Activated CD8-positive, alpha-beta memory T cell treated with anti-CD3 and anti-CD28 coated beads, Interleukin-2, amount 10 ng/mL, durations not matched to agents 7 days and 5 days (primary cell): Measurements from ENCODE around the gene ZNF132. TPM values are rescaled to one million over a fixed set of nuclear protein-coding genes. Genes with fewer than 3 reads are reported as not detected.
"Not testable (repeated sequence)": the region's sequence is repeated elsewhere in the genome, so short reads cannot be mapped to it uniquely, and the experiment has no call there.

Experiments
- ATAC-seq: fragments of 150-1000 bp; cut with Tn5 transposase; one replicate; pipeline ENCODE4 v1.10.0; 2021; ENCODE audit warnings: moderate library complexity
- CTCF ChIA-PET: fragments of 350-600 bp; sonication (Branson Sonifier 250); formaldehyde crosslinking; loops from one replicate; lab custom pipeline; 2021; ENCODE audit warnings: antibody characterized with exemption; lab: Charles Lee
- DNase-seq: peaks from one replicate; pipeline ENCODE4 v3.0.0-alpha.2; 2020
- H3K27ac Mint-ChIP-seq: one replicate; pipeline ENCODE4 v1.8.0; 2021; ENCODE audit warnings: mild to moderate bottlenecking, mixed read lengths
- H3K27me3 Mint-ChIP-seq: one replicate; pipeline ENCODE4 v1.8.0; 2021; ENCODE audit warnings: mixed read lengths
- H3K36me3 Mint-ChIP-seq: one replicate; pipeline ENCODE4 v1.8.0; 2021; ENCODE audit warnings: mild to moderate bottlenecking, mixed read lengths
- H3K4me1 Mint-ChIP-seq: one replicate; pipeline ENCODE4 v1.8.0; 2021; ENCODE audit warnings: mixed read lengths
- H3K4me3 Mint-ChIP-seq: one replicate; pipeline ENCODE4 v1.8.0; 2021; ENCODE audit warnings: mild to moderate bottlenecking, moderate library complexity, mixed read lengths
- H3K9me3 Mint-ChIP-seq: one replicate; pipeline ENCODE4 v1.8.0; 2022; ENCODE audit warnings: low read depth, mixed read lengths
- total RNA-seq, 2 experiments: library from RNA; stranded (reverse); gene quantifications; one replicate each; pipeline ENCODE4 v1.2.3, GENCODE V29; 2021

The ZNF132 gene
- total RNA-seq, 2 experiments from 2014 or later, result 5.4 to 5.8 TPM

DNA sequence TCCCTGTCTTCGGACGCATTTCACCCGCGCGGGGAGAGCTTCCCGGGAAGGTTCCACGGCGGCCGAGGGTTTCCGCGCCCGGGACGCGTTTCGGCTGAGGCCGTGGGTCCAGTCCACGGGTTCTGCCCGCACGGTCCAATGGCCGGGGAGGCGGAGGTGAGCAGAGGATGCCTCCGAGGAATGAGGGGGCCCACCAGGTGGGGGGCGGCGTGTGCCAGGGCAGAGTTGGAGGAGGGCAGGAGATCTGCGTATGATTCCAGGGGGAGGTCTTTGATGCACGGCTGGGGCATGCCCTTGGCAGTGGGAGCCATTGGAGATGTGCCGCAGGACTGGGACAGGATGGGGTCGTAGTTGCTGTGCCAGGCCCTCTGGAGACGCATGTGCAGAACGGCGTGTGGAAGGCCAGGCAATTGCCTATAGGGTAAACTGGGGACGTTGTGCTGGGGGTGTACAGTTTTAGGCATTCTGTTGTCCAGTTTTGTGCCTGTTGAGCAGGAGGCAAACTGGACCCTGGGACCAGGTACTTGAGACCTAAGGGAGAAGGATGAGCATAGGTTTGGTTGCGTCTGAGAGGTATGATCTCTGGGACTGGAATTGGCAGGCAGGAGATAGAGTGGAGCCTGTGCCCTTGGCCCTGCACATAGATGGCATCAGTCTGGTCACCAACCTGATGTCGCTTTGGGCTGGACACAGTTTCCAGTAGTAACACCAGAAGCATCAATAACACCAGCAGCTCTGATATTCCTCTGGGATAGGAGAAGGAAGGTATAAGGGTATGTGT lies 30.8 kb downstream of the ZNF132 start:
- DNase-seq, result peak; percentile 55
- CTCF ChIA-PET, result interaction anchor here (0.6 to 1.5 kb wide), 9 partner anchors 21 to 181 kb away, joined by 3 to 5 read pairs (median 3); partner anchors contain the start of genes ZBTB45, ZNF132, ZNF497 and ZNF544
- H3K27me3 Mint-ChIP-seq, result no peaks in the 10 kb centered on the region
- peaks cover 11% of the 10 kb centered on the region for H3K36me3 Mint-ChIP-seq
- peaks cover 31% of the 10 kb centered on the region for H3K4me1 Mint-ChIP-seq
- ATAC-seq, result peak; percentile 11
- peak overlapping the region; percentile 96 for H3K4me3 Mint-ChIP-seq
- peak overlapping the region; percentile 48 for H3K27ac Mint-ChIP-seq
- no peaks in the 10 kb centered on the region for H3K9me3 Mint-ChIP-seq

DNA sequence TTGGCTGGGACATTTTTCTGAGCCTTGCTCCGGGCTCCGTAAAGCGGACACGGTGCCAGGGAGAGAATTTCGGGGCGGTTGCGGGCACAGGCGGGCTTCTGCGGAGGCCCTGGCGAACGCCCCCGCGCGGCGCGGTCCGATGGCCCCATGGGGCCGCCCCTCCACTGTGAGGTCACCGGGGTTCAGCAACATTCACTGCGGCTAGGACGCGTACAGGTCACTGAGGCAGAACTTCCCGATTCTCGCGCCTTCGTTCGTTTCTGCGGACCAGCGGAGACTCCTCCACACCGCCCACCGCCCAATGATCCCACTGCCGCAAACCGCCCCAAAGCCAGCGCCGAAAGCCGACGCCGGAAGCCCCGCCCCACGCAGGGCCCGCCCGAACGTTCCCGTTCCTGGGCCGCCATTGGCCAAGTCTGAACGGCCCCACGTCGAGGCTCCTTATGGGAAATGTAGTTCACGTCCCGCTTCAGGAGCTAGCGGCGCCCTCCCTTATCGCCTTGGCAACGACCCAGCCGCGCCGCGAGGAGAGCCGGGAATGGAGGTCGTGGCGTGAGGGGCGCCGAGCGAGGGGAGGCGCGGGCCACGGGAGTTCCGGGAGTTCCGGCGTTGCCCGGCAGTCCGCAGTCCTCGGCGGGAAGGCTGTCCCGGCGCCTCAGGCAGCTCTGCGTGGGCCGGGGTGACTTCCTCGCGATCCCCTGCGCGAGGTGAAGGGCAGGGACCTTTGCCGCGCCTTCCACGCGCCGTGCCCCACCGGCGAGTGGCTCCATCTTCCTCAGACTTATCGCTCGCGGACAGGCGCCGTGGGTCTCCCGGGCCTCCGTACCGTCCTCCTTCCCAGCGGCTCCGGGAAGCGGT lies 31.6 kb downstream of the ZNF132 start, which contains the start of gene ZNF584:
ZNF584 (plus strand) TSS at position 498 of the 858 bp plus-strand sequence. CDS start 499 bp downstream, outside the sequence.
- peak within 1 kb of the TSS; percentile 96 for H3K4me3 Mint-ChIP-seq
- peak within 1 kb of the TSS; percentile 93 for H3K27ac Mint-ChIP-seq
- peak; percentile 97 for ATAC-seq
- no peaks in the 10 kb centered on the region for H3K9me3 Mint-ChIP-seq
- H3K4me1 Mint-ChIP-seq, result peaks cover 35% of the 10 kb centered on the region
- DNase-seq, result peak; percentile 97
- CTCF ChIA-PET, result interaction anchor here (0.6 to 1.4 kb wide), 8 partner anchors 21 to 111 kb away, joined by 3 to 5 read pairs (median 3); partner anchors contain the start of genes ZBTB45, ZNF132 and ZNF497
- H3K36me3 Mint-ChIP-seq, result peaks cover 9% of the 10 kb centered on the region
- H3K27me3 Mint-ChIP-seq, result no peaks in the 10 kb centered on the region

DNA sequence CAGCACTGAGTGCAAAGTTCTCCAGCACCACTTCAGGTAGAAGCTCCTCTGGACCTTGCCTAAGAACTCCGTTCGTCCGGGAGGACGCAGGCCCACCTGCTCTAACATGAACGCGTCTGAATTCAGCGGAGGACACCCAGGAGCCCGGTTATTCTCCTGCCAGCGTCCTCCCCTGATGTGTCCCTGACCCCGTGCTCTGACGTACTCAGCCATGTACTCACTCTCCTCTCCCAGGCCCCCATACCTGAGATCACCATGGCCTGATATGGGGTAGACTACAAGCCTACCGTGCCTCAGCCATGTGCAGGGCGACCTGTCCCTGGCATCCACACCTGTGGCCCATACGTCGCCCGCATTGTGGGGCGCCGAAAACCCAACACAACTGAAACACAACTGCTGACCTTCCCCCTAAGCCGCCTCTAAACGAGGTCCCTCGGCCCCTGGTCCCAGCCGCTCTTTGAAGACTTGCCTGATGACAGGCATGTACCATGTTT lies 32.2 kb downstream of the ZNF132 start:
- peak overlapping the region; percentile 93 for H3K27ac Mint-ChIP-seq
- H3K4me3 Mint-ChIP-seq, result peak overlapping the region; percentile 96
- DNase-seq (no peak), ATAC-seq (no peak)
- CTCF ChIA-PET, result interaction anchor here (0.6 to 1.4 kb wide), 6 partner anchors 20 to 112 kb away, joined by 3 to 5 read pairs (median 3); partner anchors contain the start of genes ZBTB45, ZNF132 and ZNF497
- no peaks in the 10 kb centered on the region for H3K27me3 Mint-ChIP-seq
- peaks cover 38% of the 10 kb centered on the region for H3K4me1 Mint-ChIP-seq
- no peaks in the 10 kb centered on the region for H3K9me3 Mint-ChIP-seq
- peaks cover 6% of the 10 kb centered on the region for H3K36me3 Mint-ChIP-seq

DNA sequence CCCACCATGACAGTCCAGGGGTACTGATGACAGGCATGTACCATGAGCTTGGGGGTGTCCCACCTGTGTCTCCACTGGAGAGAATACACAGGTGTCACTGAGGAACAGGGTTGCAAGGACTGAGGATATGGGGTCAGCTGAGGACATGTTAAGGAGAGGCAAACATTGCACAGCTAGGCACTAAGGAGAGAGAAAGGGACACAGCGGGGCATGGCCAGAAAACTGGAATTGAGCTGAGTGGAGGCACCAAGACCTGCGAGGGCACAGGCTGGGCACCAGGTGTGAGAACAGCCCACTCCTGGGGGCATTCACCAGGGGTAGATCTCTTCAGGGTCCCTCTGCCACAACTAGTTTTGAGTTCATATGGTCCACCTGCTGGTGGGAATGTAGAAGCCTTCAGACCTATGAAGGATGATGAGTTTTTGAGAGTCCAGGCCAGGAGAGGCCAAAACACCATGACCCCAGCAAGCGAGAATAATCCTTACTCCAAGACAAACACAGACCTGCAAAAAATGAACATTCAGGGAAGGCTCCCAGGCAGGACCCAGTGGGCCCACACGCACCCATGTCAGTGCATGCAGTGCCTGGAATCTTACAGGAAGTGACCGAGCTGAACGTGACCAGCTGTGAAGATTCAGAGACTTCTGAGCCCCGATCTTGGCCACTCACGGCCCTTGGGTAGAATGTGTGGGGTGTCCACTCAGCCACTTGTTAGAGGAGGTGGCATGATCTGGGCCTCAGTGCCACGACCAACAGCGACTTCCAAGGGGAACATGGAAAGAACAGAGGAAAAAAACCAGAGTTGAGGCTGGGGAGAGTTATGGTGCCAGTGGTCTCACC lies 32.9 kb downstream of the ZNF132 start:
- no peaks in the 10 kb centered on the region for H3K9me3 Mint-ChIP-seq
- H3K36me3 Mint-ChIP-seq, result peaks cover 3% of the 10 kb centered on the region
- peak overlapping the region; percentile 93 for H3K27ac Mint-ChIP-seq
- DNase-seq (no peak), ATAC-seq (no peak)
- peak overlapping the region; percentile 96 for H3K4me3 Mint-ChIP-seq
- peaks cover 42% of the 10 kb centered on the region for H3K4me1 Mint-ChIP-seq
- CTCF ChIA-PET, result no interaction called here
- H3K27me3 Mint-ChIP-seq, result no peaks in the 10 kb centered on the region

DNA sequence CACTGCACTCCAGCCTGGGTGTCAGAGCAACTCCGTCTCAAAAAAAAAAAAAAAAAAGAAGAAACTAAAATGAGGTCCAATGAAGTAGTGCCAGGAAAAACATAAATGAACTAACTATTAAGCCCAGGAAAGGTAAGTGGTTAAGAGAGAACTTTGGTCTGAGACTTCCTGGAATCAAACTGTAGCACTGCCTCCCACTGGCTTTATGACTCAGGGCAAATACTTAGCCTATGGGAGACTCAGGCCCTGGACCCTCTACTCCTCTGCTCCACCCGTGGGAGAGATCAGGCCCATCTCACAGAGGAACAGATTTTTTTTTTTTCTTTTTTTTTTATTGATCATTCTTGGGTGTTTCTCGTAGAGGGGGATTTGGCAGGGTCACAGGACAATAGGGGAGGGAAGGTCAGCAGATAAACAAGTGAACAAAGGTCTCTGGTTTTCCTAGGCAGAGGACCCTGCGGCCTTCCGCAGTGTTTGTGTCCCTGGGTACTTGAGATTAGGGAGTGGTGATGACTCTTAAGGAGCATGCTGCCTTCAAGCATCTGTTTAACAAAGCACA lies 36.0 kb downstream of the ZNF132 start:
- peaks cover 49% of the 10 kb centered on the region for H3K4me1 Mint-ChIP-seq
- H3K36me3 Mint-ChIP-seq, H3K9me3 Mint-ChIP-seq, H3K27me3 Mint-ChIP-seq, H3K27ac Mint-ChIP-seq, H3K4me3 Mint-ChIP-seq, ATAC-seq, DNase-seq: not testable (repeated sequence)
- CTCF ChIA-PET, result interaction anchor here (0.5 to 0.8 kb wide), 2 partner anchors 69 to 209 kb away, joined by 3 to 4 read pairs; no protein-coding TSS in a partner anchor

DNA sequence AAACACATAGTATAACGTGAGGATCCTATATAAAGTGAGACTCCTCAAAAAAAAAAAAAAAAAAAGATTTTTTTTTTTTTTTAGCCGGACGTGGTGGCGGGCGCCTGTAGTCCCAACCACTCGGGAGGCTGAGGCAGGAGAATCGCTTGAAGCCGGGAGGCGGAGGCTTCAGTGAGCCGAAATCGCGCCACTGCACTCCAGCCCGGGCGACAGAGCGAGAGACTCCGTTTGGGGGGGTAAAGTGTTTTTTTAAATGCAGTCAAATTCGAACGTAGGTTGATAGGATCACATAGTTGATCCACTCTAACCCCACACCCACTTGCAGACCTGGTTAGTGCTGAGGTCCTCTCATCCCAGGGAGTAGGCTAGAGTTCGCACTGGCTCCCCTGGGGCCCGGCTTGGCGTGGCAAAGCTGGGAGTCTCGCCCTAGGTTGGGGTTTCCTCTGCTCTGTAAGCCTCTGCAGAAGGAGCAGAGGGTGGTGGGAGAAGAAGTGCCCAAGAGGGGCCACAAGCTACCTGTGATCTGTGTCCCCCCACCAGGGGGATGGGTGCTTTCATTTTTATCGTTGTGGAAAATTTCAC lies 38.0 kb downstream of the ZNF132 start:
- Mint-ChIP-seq H3K27ac (peak overlapping the region; percentile 91), H3K4me1 (peaks cover 37% of the 10 kb centered on the region), H3K9me3 (no peaks in the 10 kb centered on the region), H3K27me3 (peaks cover 7% of the 10 kb centered on the region), H3K4me3 (peak overlapping the region; percentile 90), H3K36me3 (no peaks in the 10 kb centered on the region)
- DNase-seq (no peak), ATAC-seq (no peak)
- CTCF ChIA-PET, result no interaction called here

DNA sequence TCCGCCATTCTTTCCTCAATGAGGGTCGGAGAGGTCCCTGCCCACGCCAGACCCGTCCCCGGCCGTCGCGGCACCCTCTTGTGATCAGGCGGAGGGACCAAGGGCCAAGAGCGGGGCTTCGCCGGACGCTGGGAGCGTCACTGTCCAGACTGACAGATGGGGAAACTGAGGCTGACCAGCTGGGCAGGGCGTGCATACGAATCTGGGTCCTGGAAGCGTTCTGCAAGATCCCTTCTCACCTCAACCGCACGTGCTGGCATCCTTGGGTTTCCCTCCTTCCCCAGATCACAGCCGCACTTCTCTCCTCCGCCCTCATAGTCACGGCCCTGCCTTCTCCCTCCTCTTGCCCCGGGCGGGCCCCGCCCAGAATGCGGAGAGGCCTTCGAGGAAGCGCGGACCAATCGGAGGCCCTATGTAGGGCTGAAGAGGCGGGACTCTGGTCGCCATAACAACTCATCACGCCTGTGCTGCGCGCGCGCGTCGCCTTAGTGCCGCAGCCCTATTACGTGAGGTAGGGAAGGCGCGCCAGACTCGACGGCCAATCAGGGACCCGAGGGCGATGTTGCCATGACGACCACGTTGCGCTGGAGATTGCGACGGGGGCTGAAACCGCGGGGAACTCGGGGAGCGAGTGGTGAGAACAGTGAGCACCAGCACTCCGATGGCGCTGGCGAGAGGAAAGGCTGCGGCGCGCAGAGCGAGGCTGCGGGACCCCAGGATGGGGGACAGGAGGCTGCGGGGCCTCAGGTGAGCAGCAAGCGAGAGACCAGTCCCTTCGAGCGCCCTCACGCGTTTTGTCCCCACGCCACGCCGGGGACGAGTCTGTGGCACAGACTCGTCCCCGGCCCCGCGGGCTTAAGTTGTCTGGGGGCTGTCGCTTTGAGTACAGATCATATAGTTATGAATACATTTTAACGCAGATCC lies 38.8 kb downstream of the ZNF132 start:
- CTCF ChIA-PET, result interaction anchor here (2.5 kb wide), 1 partner anchor 14 kb away, joined by 5 read pairs; the partner anchor contains the start of gene RPS5
- peak overlapping the region; percentile 90 for H3K4me3 Mint-ChIP-seq
- peak; percentile 98 for ATAC-seq
- peak; percentile 100 for DNase-seq
- peaks cover 30% of the 10 kb centered on the region for H3K4me1 Mint-ChIP-seq
- H3K27ac Mint-ChIP-seq, result peak overlapping the region; percentile 91
- H3K36me3 Mint-ChIP-seq, result no peaks in the 10 kb centered on the region
- no peaks in the 10 kb centered on the region for H3K9me3 Mint-ChIP-seq
- H3K27me3 Mint-ChIP-seq, result peaks cover 8% of the 10 kb centered on the region

DNA sequence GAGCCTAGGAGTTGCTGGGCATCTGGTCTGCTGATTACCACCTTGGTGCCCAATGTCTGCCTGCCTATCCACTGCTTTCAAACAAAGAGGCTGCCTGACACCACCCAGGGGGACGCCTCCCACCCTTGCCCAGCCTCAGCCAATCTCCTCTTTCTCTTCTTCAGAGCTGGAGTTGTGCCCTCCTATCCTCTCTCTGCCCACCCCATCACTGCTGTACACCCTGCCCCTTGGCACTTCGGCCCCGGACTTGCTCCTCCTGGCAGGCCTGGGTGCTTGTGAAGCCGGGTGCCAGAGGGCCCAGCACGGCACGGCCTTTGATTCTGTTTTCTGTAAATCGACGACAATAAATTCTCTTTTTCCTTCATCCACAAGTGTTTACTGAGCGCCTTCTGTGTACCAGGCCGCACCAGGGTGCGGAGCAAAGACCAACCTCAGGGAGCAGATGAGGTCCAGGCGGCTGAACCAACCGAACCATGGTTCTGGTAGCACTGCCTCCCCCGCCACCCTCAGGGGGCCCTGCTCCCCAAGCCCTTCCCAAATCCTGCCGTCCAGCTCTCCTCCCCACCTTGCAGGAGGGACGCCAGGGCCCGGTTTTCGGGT lies 39.5 kb downstream of the ZNF132 start:
- H3K36me3 Mint-ChIP-seq, result peaks cover 3% of the 10 kb centered on the region
- peaks cover 32% of the 10 kb centered on the region for H3K4me1 Mint-ChIP-seq
- no peaks in the 10 kb centered on the region for H3K9me3 Mint-ChIP-seq
- peaks cover 8% of the 10 kb centered on the region for H3K27me3 Mint-ChIP-seq
- CTCF ChIA-PET, result interaction anchor here (2.5 kb wide), 1 partner anchor 13 kb away, joined by 5 read pairs; the partner anchor contains the start of gene RPS5
- no peak for ATAC-seq
- no peak for DNase-seq
- H3K4me3 Mint-ChIP-seq, result peak overlapping the region; percentile 90
- peak overlapping the region; percentile 91 for H3K27ac Mint-ChIP-seq

DNA sequence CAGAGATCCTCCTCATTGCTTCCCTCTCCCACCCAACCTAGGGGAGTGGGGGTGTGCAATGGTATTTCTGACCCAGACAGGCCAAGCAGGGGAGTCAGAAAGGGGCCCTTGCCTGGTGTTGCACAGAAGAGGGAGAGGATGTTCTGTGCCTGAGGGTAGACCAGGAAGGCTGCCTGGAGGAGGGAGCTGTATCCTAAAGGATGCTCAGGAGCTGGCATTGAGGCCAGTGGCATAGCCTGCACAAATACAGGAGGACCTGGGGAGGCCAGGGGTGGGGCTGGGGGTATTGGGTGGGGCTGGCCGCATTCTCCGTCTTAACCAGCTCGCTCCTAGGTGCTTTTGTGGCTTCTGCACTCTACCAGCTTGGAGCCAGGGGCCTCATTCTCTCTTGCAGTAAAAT lies 40.0 kb downstream of the ZNF132 start:
- no peak for DNase-seq
- peaks cover 8% of the 10 kb centered on the region for H3K27me3 Mint-ChIP-seq
- no peak overlapping the region for H3K27ac Mint-ChIP-seq
- no peak for ATAC-seq
- CTCF ChIA-PET, result interaction anchor here (2.5 kb wide), 1 partner anchor 13 kb away, joined by 5 read pairs; the partner anchor contains the start of gene RPS5
- no peaks in the 10 kb centered on the region for H3K9me3 Mint-ChIP-seq
- H3K4me1 Mint-ChIP-seq, result peaks cover 33% of the 10 kb centered on the region
- H3K36me3 Mint-ChIP-seq, result peaks cover 5% of the 10 kb centered on the region
- H3K4me3 Mint-ChIP-seq, result no peak overlapping the region

DNA sequence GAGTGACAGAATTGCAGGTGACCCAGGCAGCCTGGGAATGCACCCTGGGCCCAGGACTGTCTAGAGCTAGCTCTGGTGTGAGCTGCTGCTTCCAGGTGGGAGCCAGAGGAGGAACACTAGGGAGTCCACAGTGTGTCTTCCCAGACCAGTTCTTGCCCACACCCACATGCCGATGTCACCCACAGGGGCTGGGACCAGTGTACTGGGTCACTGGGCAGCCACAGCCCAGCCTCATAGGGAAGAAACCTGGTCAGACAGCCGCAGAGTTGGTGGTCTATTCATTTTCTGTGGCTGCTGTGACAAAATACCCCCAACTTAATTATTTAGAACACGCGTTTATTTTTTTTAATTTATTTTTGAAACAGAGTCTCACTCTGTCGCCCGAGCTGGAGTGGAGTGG lies 41.4 kb downstream of the ZNF132 start:
- Mint-ChIP-seq H3K27ac (no peak overlapping the region), H3K36me3 (peaks cover 19% of the 10 kb centered on the region), H3K4me1 (peaks cover 33% of the 10 kb centered on the region), H3K27me3 (peaks cover 8% of the 10 kb centered on the region), H3K4me3 (no peak overlapping the region), H3K9me3 (no peaks in the 10 kb centered on the region)
- CTCF ChIA-PET, result interaction anchor here (1.3 to 2.5 kb wide), 2 partner anchors 9 to 11 kb away, joined by 3 to 5 read pairs; partner anchors contain the start of gene RPS5
- no peak for ATAC-seq
- no peak for DNase-seq
